GM23248 (cell line): Measurements from ENCODE around the gene PER3.

Experiments used
- EZH2 ChIP-seq: fragments of 200-600 bp; sonication (generic); IDR thresholded peaks from 2 replicates; pipeline ENCODE4 v1.6.1; 2018; ENCODE audit warnings: antibody characterized with exemption, mild to moderate bottlenecking; ENCODE audit not compliant: insufficient read depth, poor library complexity, severe bottlenecking
- EZH2phosphoT487 ChIP-seq: fragments of 200-600 bp; sonication (generic); IDR thresholded peaks from 2 replicates; pipeline ENCODE4 v1.6.1; 2018; ENCODE audit warnings: antibody characterized with exemption, moderate library complexity, mild to moderate bottlenecking, low read depth; ENCODE audit not compliant: insufficient read depth

DNA sequence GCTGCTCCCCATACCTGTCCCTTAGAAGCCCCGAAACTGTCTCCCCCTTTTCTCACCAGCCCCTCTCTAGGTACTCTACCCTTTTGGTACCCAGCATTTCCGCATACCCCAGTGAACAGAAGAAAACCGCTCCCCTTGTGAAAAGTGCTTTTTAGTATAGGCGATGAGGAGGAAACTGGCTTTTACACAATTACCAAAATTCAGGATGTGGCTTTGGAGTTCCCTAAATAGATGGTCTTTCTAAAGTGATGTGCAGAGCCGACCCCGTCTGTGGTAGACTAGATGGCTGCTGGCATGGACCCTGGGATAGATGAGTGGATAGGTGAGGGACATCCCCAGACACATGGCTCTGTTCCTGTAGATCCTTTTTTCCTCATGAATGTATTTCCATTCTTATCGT lies 2.6 kb upstream of the PER3 start:
- no peak for TF ChIP-seq EZH2
- TF ChIP-seq EZH2phosphoT487, result no peak
